Loucy (cell line): Measurements from ENCODE around the gene APBB3.
A peak's percentile ranks its signal among the peaks of the same experiment; 100 is the strongest.
"Not testable (repeated sequence)": the region's sequence is repeated elsewhere in the genome, so short reads cannot be mapped to it uniquely, and the experiment has no call there.

Source experiments
- H2AFZ ChIP-seq: fragments of 200-600 bp; sonication (generic); 2 replicates; pipeline ENCODE4 v1.6.0; 2016; ENCODE audit warnings: antibody characterized with exemption, mild to moderate bottlenecking, low read length, moderate library complexity
- H3F3A ChIP-seq: fragments of 200-600 bp; 2 replicates; pipeline ENCODE4 v1.6.0; 2016; ENCODE audit warnings: antibody characterized with exemption, low read depth, mild to moderate bottlenecking
- H3K27me3 ChIP-seq: fragments of 200-600 bp; sonication (generic); 2 replicates; pipeline ENCODE4 v1.6.1; 2014; ENCODE audit warnings: low read length, mild to moderate bottlenecking; ENCODE audit not compliant: insufficient read depth, poor library complexity, severe bottlenecking
- H3K36me3 ChIP-seq: fragments of 200-600 bp; sonication (generic); 2 replicates; pipeline ENCODE4 v1.6.1; 2016; ENCODE audit warnings: low read length; ENCODE audit not compliant: insufficient read depth
- H3K4me1 ChIP-seq: fragments of 200-600 bp; sonication (generic); 2 replicates; pipeline ENCODE4 v1.5.1; 2014; ENCODE audit warnings: low read length, mild to moderate bottlenecking; ENCODE audit not compliant: insufficient read depth, poor library complexity, severe bottlenecking
- H3K4me2 ChIP-seq: fragments of 200-600 bp; sonication (generic); 2 replicates; pipeline ENCODE4 v1.6.0; 2014; ENCODE audit warnings: antibody characterized with exemption, low read length, low read depth, mild to moderate bottlenecking; ENCODE audit not compliant: poor library complexity, severe bottlenecking
- H3K4me3 ChIP-seq: fragments of 200-600 bp; sonication (generic); 2 replicates; pipeline ENCODE4 v1.5.1; 2014; ENCODE audit warnings: low read length, mild to moderate bottlenecking, mixed read lengths; ENCODE audit not compliant: poor library complexity, severe bottlenecking
- H3K79me2 ChIP-seq: fragments of 200-600 bp; sonication (generic); 2 replicates; pipeline ENCODE4 v1.6.1; 2014; ENCODE audit warnings: low read length; ENCODE audit not compliant: insufficient read depth
- H3K9ac ChIP-seq: fragments of 200-600 bp; sonication (generic); 2 replicates; pipeline ENCODE4 v1.6.0; 2014; ENCODE audit warnings: mild to moderate bottlenecking, low read depth, low read length, moderate library complexity; ENCODE audit not compliant: poor library complexity, severe bottlenecking
- H3K9me2 ChIP-seq: fragments of 200-600 bp; sonication (generic); replicated peaks from 2 replicates; pipeline ENCODE4 v1.6.1; 2016; ENCODE audit warnings: low read depth, low read length, mixed read lengths
- H3K9me3 ChIP-seq: fragments of 200-600 bp; sonication (generic); 2 replicates; pipeline ENCODE4 v1.6.1; 2014; ENCODE audit warnings: mild to moderate bottlenecking, antibody characterized with exemption, low read length, low read depth; ENCODE audit not compliant: insufficient read depth
- H4K20me1 ChIP-seq: fragments of 200-600 bp; sonication (generic); 2 replicates; pipeline ENCODE4 v1.6.0; 2014; ENCODE audit warnings: antibody characterized with exemption, low read length, mild to moderate bottlenecking; ENCODE audit not compliant: insufficient read depth, poor library complexity, severe bottlenecking
- EZH2phosphoT487 ChIP-seq: fragments of 200-600 bp; IDR thresholded peaks from 2 replicates; pipeline ENCODE4 v1.6.1; 2018; ENCODE audit warnings: antibody characterized with exemption, mild to moderate bottlenecking, moderate library complexity, borderline replicate concordance
- TF ChIP-seq, protein P1 (sequence below): fragments of 200-600 bp; sonication (generic); conservative IDR thresholded peaks from 2 replicates; pipeline ENCODE4 v1.5.1; 2014; ENCODE audit warnings: mild to moderate bottlenecking, antibody characterized with exemption, low read length

The APBB3 gene

DNA sequence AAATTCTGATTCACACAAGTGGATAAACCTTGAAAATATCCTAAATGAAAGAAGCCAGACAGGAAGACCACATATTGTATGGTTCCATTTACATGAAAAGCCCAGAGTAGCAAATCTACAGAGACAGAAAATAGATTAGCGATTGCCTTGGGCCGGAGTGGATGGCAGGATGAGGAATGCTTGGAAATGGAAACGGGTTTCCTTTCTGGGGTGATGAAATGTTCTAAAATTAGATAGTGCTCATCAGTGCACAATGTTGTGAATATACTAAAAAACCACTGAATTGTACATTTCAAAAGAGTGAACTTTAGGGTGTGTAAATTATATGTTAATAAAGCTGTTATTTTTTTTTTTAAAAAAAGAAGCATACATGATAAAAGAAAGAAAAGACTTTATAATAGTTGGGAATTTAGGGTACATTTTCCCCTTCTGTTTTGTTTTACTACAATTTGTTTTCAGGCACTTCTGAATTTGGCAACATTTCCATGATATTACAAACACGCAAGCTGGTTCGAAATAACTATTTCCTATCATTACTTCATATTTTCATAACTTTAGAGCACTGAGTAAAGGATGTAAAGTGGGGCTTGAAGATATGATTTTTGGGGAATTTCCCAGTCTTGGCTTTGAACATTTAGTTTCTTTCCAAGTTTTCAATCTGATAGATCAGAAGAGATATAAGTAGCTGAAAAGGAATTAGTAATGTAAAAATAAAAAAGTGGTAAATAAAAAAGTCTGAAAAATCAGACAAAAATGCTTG, 24.1 kb upstream of the APBB3 start:
- H3F3A ChIP-seq: no peaks in the 10 kb centered on the region
- no peaks in the 10 kb centered on the region for H3K36me3 ChIP-seq
- H3K4me3 ChIP-seq: no peak overlapping the region
- H3K4me2 ChIP-seq: no peak overlapping the region
- no peaks in the 10 kb centered on the region for H3K4me1 ChIP-seq
- no peak overlapping the region for H3K9ac ChIP-seq
- H3K9me2 ChIP-seq: no peaks in the 10 kb centered on the region
- no peaks in the 10 kb centered on the region for H3K79me2 ChIP-seq
- no peaks in the 10 kb centered on the region for H3K9me3 ChIP-seq
- no peaks in the 10 kb centered on the region for H4K20me1 ChIP-seq
- no peak for TF ChIP-seq EZH2phosphoT487
- TF ChIP-seq, protein P1, sequence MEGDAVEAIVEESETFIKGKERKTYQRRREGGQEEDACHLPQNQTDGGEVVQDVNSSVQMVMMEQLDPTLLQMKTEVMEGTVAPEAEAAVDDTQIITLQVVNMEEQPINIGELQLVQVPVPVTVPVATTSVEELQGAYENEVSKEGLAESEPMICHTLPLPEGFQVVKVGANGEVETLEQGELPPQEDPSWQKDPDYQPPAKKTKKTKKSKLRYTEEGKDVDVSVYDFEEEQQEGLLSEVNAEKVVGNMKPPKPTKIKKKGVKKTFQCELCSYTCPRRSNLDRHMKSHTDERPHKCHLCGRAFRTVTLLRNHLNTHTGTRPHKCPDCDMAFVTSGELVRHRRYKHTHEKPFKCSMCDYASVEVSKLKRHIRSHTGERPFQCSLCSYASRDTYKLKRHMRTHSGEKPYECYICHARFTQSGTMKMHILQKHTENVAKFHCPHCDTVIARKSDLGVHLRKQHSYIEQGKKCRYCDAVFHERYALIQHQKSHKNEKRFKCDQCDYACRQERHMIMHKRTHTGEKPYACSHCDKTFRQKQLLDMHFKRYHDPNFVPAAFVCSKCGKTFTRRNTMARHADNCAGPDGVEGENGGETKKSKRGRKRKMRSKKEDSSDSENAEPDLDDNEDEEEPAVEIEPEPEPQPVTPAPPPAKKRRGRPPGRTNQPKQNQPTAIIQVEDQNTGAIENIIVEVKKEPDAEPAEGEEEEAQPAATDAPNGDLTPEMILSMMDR: no peak
- H3K27me3 ChIP-seq: no peaks in the 10 kb centered on the region
- no peak overlapping the region for H2AFZ ChIP-seq

DNA sequence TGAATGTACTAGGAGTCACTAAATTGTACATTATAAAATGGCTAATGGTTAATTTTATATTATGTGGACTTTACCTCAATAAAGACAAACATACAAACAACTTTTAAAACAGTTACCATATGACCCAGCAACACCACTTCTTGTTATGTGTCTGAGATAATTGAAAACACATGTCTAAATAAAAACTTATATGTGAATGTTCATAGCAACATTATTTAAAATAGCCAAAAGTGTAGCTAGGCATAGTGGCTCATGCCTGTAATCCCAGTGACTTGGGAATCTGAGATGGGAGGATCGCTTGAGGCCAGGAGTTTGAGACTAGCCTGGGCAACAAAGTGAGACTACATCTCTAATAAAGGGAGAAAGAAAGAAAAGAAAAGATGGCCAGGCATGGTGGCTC, 23.1 kb upstream of the APBB3 start:
- H3K9ac ChIP-seq: no peak overlapping the region

DNA sequence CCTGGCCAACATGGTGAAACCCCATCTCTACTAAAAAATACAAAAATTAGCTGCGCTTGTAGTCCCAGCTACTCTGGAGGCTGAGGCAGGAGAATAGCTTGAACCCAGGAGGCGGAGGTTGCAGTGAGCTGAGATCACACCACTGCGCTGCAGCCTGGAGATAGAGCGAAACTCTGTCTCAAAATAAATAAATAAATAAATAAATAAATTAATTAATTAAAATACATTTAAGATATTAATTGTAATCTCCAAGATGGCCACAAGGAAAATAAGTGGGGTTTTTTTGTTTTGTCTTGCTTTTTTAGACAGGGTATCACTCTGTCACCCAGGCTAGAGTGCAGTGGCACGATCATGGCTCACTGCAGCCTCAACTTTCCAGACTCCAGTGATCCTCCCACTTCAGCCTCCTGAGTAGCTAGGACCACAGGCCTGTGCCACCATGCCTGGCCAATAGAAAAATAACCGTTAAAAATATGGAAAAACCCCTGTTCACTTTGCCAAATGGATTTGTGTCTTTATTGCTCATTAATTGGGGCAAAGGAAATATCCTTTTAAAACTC, 14.9 kb upstream of the APBB3 start:
- H3K4me1 ChIP-seq, H3K4me3 ChIP-seq, H3K9me2 ChIP-seq, H2AFZ ChIP-seq, H3K36me3 ChIP-seq, H3K79me2 ChIP-seq, H3K4me2 ChIP-seq, H3K9ac ChIP-seq, H3F3A ChIP-seq, H3K9me3 ChIP-seq, H4K20me1 ChIP-seq, H3K27me3 ChIP-seq: not testable (repeated sequence)

More for the DNA sequence above, 23.1 kb upstream of the APBB3 start:
- H3K4me1 ChIP-seq: no peaks in the 10 kb centered on the region
- no peak overlapping the region for H3K4me3 ChIP-seq
- no peaks in the 10 kb centered on the region for H3K27me3 ChIP-seq
- no peaks in the 10 kb centered on the region for H3K36me3 ChIP-seq
- H3K4me2 ChIP-seq: no peak overlapping the region
- TF ChIP-seq, protein P1: no peak
- no peak for TF ChIP-seq EZH2phosphoT487
- H2AFZ ChIP-seq: no peak overlapping the region
- no peaks in the 10 kb centered on the region for H3K9me2 ChIP-seq
- H3F3A ChIP-seq: no peaks in the 10 kb centered on the region
- H4K20me1 ChIP-seq: no peaks in the 10 kb centered on the region
- no peaks in the 10 kb centered on the region for H3K79me2 ChIP-seq
- H3K9me3 ChIP-seq: no peaks in the 10 kb centered on the region

DNA sequence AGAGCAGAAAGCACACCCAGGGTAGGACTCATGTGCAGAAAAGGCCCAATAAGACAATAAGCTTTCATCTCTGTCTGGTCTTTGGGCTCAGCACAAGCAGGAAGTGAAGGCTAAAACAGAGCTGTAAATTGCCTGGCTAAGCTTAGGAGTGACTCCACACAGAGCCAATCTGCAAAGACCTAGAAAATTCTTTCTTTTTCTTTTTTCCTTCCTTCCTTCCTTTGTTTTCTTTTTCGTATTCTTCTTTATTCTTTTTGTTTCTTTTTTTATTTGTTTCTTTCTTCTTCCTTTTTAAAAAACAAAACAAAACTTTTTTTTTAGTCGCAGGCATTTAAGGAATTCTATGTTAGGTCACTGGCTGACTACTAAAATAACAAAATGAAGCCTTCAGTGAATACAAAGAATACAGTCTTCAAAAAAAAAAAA, 12.4 kb upstream of the APBB3 start:
- no peak for TF ChIP-seq EZH2phosphoT487
- TF ChIP-seq, protein P1: no peak
- Histone ChIP-seq H2AFZ (peak overlapping the region; percentile 86), H3K4me3 (no peak overlapping the region), H3K27me3 (no peaks in the 10 kb centered on the region), H3K4me1 (no peaks in the 10 kb centered on the region), H4K20me1 (no peaks in the 10 kb centered on the region), H3K9me2 (no peaks in the 10 kb centered on the region), H3K9me3 (no peaks in the 10 kb centered on the region), H3K9ac (no peak overlapping the region), H3K4me2 (no peak overlapping the region), H3K79me2 (no peaks in the 10 kb centered on the region), H3F3A (no peaks in the 10 kb centered on the region), H3K36me3 (no peaks in the 10 kb centered on the region)
